CD4-positive, alpha-beta memory T cell (primary cell): Measurements from ENCODE around the gene PLXNA1. TPM values are rescaled to one million over a fixed set of nuclear protein-coding genes. Genes with fewer than 3 reads are reported as not detected.

Experiments used
- CTCF ChIA-PET: fragments of 350-600 bp; sonication (Branson Sonifier 250); formaldehyde crosslinking; loops from one replicate; lab custom pipeline; 2021; ENCODE audit warnings: inconsistent platforms; ENCODE audit not compliant: partially characterized antibody; lab: Charles Lee
- POLR2A ChIA-PET: fragments of 350-600 bp; sonication (Branson Sonifier 250); formaldehyde crosslinking; loops from one replicate; lab custom pipeline; 2021; ENCODE audit not compliant: partially characterized antibody; lab: Charles Lee
- DNase-seq, 5 donors: peaks; one replicate each; pipeline versions ENCODE4 v3.0.0 to v3.0.0-alpha.2; 2020 to 2022; ENCODE audit warnings: mixed read lengths in 1 of 5
- H3K27ac ChIP-seq: one replicate; pipeline ENCODE4 v1.7.0; 2013; ENCODE audit warnings: low read depth, low read length
- H3K27me3 ChIP-seq: 2 replicates; pipeline ENCODE4 v1.7.0; 2013; ENCODE audit warnings: mild to moderate bottlenecking, low read length, moderate library complexity; ENCODE audit not compliant: insufficient read depth
- H3K36me3 ChIP-seq: 2 replicates; pipeline ENCODE4 v1.7.0; 2013; ENCODE audit warnings: mild to moderate bottlenecking, low read length, moderate library complexity; ENCODE audit not compliant: insufficient read depth
- H3K4me1 ChIP-seq: 2 replicates; pipeline ENCODE4 v1.7.0; 2013; ENCODE audit warnings: mild to moderate bottlenecking, low read length, moderate library complexity; ENCODE audit not compliant: insufficient read depth
- H3K4me3 ChIP-seq, 2 donors: one replicate each; pipeline ENCODE4 v1.7.0; 2013; ENCODE audit warnings: low read length in 2 of 2, mild to moderate bottlenecking in 1 of 2
- H3K9me3 ChIP-seq, 2 donors: one replicate each; pipeline ENCODE4 v1.7.0; 2013; ENCODE audit warnings: low read length in 2 of 2, control low read depth in 1 of 2; ENCODE audit not compliant: control insufficient read depth in 1 of 2
- H3K27ac Mint-ChIP-seq, 7 donors: one replicate each; pipeline ENCODE4 v1.8.0; 2020 to 2021; ENCODE audit warnings: mixed read lengths in 7 of 7, mild to moderate bottlenecking in 6 of 7, inconsistent platforms in 3 of 7, moderate library complexity in 3 of 7
- H3K27me3 Mint-ChIP-seq, 2 donors: one replicate each; pipeline ENCODE4 v1.8.0; 2020 to 2021; ENCODE audit warnings: mixed read lengths in 2 of 2
- H3K36me3 Mint-ChIP-seq, 2 donors: one replicate each; pipeline ENCODE4 v1.8.0; 2020 to 2021; ENCODE audit warnings: mixed read lengths in 2 of 2, inconsistent platforms in 1 of 2, mild to moderate bottlenecking in 1 of 2
- H3K4me1 Mint-ChIP-seq, 4 donors: one replicate each; pipeline ENCODE4 v1.8.0; 2020 to 2021; ENCODE audit warnings: mixed read lengths in 4 of 4, mild to moderate bottlenecking in 1 of 4
- H3K4me3 Mint-ChIP-seq, 8 donors: one replicate each; pipeline ENCODE4 v1.8.0; 2020 to 2021; ENCODE audit warnings: mixed read lengths in 8 of 8, mild to moderate bottlenecking in 7 of 8, moderate library complexity in 6 of 8, inconsistent platforms in 3 of 8
- H3K9me3 Mint-ChIP-seq, 8 donors: one replicate each; pipeline ENCODE4 v1.8.0; 2020 to 2021; ENCODE audit warnings: mixed read lengths in 8 of 8, mild to moderate bottlenecking in 5 of 8, inconsistent platforms in 3 of 8, moderate library complexity in 1 of 8
- intact Hi-C: fragments of 100-400 bp; cut with micrococcal nuclease; formaldehyde crosslinking; loops from one replicate; pipeline ENCODE4 v1.15.1; 2023
- polyA plus RNA-seq, 2 donors: library from polyadenylated mRNA; unstranded; fragments of 300-500 nt; fragmentation: Illumina TruSeq; gene quantifications; one replicate each; pipeline ENCODE4 v1.2.3, GENCODE V29; 2021
- total RNA-seq, 2 experiments: library from RNA; stranded (reverse); gene quantifications; one replicate each; pipeline ENCODE4 v1.2.3, GENCODE V29; 2021

Gene PLXNA1
- total and polyA plus RNA-seq, 4 experiments from 2014 or later: 0.34 to 21.3 (median 10.2) TPM

DNA sequence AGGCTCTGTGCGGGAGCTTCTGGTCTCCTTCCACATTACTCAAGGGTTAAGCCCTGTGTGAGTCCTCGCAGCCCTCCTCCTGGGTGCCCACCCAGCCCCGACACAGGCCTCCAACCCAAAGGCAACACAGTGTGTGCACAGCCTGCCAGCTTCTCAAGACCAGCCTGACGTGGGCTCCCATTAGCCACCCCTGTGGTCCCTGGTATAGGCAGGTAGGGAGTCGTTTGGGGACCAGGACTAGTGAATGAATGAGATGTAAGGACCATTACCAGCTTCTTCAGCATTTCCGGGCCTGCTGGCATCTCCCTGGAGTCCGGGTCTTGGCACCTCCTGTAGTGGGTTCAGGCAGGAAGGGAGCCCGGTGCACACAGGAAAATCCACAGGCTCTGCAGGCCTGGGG lies 20.2 kb upstream of the PLXNA1 start:
- no peaks in the 10 kb centered on the region for H3K4me1 ChIP-seq
- H3K4me3 ChIP-seq: no peak overlapping the region
- peaks cover 0 to 7% (median 0%) of the 10 kb centered on the region in 4 donors for H3K4me1 Mint-ChIP-seq
- ChIA-PET POLR2A (no interaction called here), CTCF (interaction anchor here (1.1 kb wide), 1 partner anchor 11 kb away, joined by 3 read pairs; no protein-coding TSS in a partner anchor)
- no peak overlapping the region for H3K27ac Mint-ChIP-seq
- H3K36me3 ChIP-seq: no peaks in the 10 kb centered on the region
- peaks cover 0 to 1% of the 10 kb centered on the region in 2 donors for H3K27me3 Mint-ChIP-seq
- H3K27me3 ChIP-seq: no peaks in the 10 kb centered on the region
- intact Hi-C loops: no loop called here
- H3K4me3 Mint-ChIP-seq: no peak overlapping the region
- no peak overlapping the region for H3K27ac ChIP-seq
- H3K9me3 ChIP-seq: no peaks in the 10 kb centered on the region
- no peaks in the 10 kb centered on the region for H3K9me3 Mint-ChIP-seq
- no peak for DNase-seq
- peaks cover 0 to 1% of the 10 kb centered on the region in 2 donors for H3K36me3 Mint-ChIP-seq

DNA sequence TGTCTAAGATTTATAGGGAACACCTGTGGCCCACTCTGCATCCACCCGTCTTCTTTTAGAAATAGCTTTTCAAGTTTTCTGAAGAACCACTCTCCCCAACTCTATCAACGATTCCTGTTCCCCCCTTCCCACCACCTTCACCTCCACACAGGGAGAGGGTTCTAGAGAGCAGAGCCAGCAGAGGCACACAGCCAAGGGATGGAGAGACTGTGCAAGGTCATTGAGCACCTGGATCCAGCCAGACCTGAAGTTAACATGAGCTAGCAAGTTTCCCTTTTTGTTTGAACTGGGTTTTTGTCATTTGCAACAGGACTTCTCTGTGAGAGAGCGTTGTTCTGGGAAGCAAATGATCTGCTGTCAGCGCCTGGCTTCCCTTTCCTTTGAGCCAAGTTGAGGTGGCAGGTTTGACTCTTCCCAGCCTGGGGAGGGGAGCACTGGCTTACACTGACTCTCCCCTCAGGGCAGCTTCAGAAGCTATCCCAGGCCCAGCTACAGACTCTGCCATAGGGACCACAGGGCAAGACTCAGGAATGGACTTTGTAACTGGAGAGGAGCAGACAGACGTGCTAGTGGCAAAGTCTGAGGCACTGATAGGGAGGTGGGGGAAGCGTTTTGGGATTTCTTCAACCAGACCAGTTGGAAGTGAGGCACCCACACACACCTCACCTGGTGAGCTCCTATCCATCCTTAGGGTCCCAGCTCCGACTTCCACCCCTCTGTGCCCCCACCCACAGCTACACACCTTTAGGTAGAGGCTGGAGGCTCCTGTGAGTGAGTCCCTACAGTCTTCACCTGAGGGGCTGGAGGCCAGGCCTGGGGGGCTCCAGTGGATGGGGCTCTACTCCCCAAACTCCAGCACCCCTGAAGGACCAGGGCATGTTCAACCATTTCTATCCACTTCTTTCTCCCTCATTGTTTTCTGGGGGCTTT lies 19.4 kb upstream of the PLXNA1 start:
- peak overlapping the region in 2 of 7 donors; percentile 66 to 78 for H3K27ac Mint-ChIP-seq
- no peak for DNase-seq
- no peaks in the 10 kb centered on the region for H3K9me3 Mint-ChIP-seq
- ChIA-PET CTCF (interaction anchor here (1.1 kb wide), 1 partner anchor 12 kb away, joined by 3 read pairs; no protein-coding TSS in a partner anchor), POLR2A (no interaction called here)
- Histone ChIP-seq H3K4me1 (no peaks in the 10 kb centered on the region), H3K27me3 (no peaks in the 10 kb centered on the region), H3K27ac (no peak overlapping the region), H3K4me3 (no peak overlapping the region), H3K9me3 (no peaks in the 10 kb centered on the region), H3K36me3 (no peaks in the 10 kb centered on the region)
- peaks cover 0 to 1% of the 10 kb centered on the region in 2 donors for H3K27me3 Mint-ChIP-seq
- intact Hi-C loops: no loop called here
- peaks cover 0 to 1% of the 10 kb centered on the region in 2 donors for H3K36me3 Mint-ChIP-seq
- no peak overlapping the region for H3K4me3 Mint-ChIP-seq
- peaks cover 0 to 4% (median 0%) of the 10 kb centered on the region in 4 donors for H3K4me1 Mint-ChIP-seq

DNA sequence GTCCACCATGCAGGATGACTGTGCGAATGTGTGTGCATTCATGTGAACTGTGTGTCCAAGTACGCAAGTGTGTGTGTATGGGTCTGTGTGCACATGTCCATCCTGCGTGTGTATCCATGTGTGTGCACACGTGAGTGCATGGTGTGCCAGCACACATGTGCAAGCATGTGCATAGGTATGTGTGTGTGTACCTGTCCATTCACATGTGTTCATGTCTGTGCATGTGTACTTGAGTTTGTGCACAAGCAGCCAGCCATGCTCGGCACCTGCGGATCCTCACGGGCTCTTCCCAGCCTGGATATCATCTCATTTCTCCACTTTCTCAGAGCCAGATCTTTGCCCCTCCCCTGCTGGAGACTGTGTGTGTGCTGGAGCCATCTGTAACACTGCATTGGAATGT lies 18.7 kb upstream of the PLXNA1 start:
- intact Hi-C loops: no loop called here
- no peaks in the 10 kb centered on the region for H3K36me3 ChIP-seq
- ChIA-PET POLR2A (no interaction called here), CTCF (no interaction called here)
- no peak overlapping the region for H3K4me3 Mint-ChIP-seq
- no peaks in the 10 kb centered on the region for H3K36me3 Mint-ChIP-seq
- no peaks in the 10 kb centered on the region for H3K27me3 ChIP-seq
- no peaks in the 10 kb centered on the region for H3K4me1 ChIP-seq
- no peak overlapping the region for H3K4me3 ChIP-seq
- H3K27ac Mint-ChIP-seq: peak overlapping the region in 1 of 7 donors; percentile 22
- no peak for DNase-seq
- no peaks in the 10 kb centered on the region for H3K9me3 ChIP-seq
- H3K27ac ChIP-seq: no peak overlapping the region
- H3K4me1 Mint-ChIP-seq: peaks cover 0 to 4% (median 0%) of the 10 kb centered on the region in 4 donors
- peaks cover 0 to 1% of the 10 kb centered on the region in 2 donors for H3K27me3 Mint-ChIP-seq
- no peaks in the 10 kb centered on the region for H3K9me3 Mint-ChIP-seq

- no peak for DNase-seq
- CTCF ChIA-PET: no interaction called here
- H3K4me1 Mint-ChIP-seq: peaks cover 0 to 4% (median 0%) of the 10 kb centered on the region in 4 donors
Measured at GRCh38 chr3:126964950-126965349, 18.0 kb upstream of the PLXNA1 start.

DNA sequence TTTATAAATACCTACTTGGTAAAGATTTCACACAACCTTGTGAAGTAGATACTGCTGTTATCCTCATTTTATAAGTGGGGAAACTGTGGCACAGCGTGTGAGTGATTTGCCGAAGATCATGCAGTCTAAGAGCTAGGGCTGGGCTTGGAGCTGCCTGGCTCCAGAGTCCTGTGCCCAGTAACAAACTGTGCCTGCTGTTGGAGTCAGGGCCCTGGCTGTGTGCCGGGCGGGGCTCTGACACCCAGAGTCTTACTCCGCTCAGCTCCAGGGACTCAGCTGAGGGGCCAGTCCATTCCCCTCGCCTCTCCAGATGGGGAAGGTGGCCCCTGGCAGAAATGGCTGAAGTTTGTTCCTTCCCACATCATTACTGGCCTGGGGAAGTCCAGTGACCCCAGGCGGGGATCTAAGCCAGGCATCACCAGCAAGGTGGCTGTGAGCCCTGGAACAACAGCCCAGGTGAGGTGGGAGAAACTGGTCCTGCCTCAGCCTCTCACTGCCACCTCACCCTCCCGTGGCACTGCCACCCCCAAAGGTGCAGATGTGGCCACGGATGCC lies 17.3 kb upstream of the PLXNA1 start:
- POLR2A ChIA-PET: no interaction called here

More at GRCh38 chr3:126964950-126965349, 18.0 kb upstream of the PLXNA1 start:
- no peaks in the 10 kb centered on the region for H3K36me3 Mint-ChIP-seq
- intact Hi-C loops: no loop called here
- POLR2A ChIA-PET: no interaction called here
- Histone ChIP-seq H3K36me3 (no peaks in the 10 kb centered on the region), H3K9me3 (no peaks in the 10 kb centered on the region), H3K27ac (no peak overlapping the region), H3K27me3 (no peaks in the 10 kb centered on the region), H3K4me3 (no peak overlapping the region), H3K4me1 (no peaks in the 10 kb centered on the region)
- H3K27me3 Mint-ChIP-seq: peaks cover 0 to 1% of the 10 kb centered on the region in 2 donors
- H3K9me3 Mint-ChIP-seq: no peaks in the 10 kb centered on the region
- no peak overlapping the region for H3K4me3 Mint-ChIP-seq
- peak overlapping the region in 1 of 7 donors; percentile 59 for H3K27ac Mint-ChIP-seq

GRCh38 chr3:126967386-126967785 lies 15.5 kb upstream of the PLXNA1 start:
- Mint-ChIP-seq H3K27ac (no peak overlapping the region), H3K9me3 (no peaks in the 10 kb centered on the region), H3K27me3 (peaks cover 0 to 5% of the 10 kb centered on the region in 2 donors), H3K36me3 (no peaks in the 10 kb centered on the region), H3K4me1 (peaks cover 0 to 4% (median 0%) of the 10 kb centered on the region in 4 donors), H3K4me3 (no peak overlapping the region)
- Histone ChIP-seq H3K4me3 (no peak overlapping the region), H3K36me3 (no peaks in the 10 kb centered on the region), H3K4me1 (no peaks in the 10 kb centered on the region), H3K27me3 (no peaks in the 10 kb centered on the region), H3K27ac (no peak overlapping the region), H3K9me3 (no peaks in the 10 kb centered on the region)
- DNase-seq: no peak
- intact Hi-C loops: no loop called here
- POLR2A ChIA-PET: no interaction called here
- CTCF ChIA-PET: interaction anchor here (1.8 kb wide), 1 partner anchor 15 kb away, joined by 6 read pairs; the partner anchor contains the start of gene PLXNA1

More for the DNA sequence above, 17.3 kb upstream of the PLXNA1 start:
- no peaks in the 10 kb centered on the region for H3K9me3 ChIP-seq
- H3K27ac ChIP-seq: no peak overlapping the region
- Mint-ChIP-seq H3K27me3 (peaks cover 0 to 4% of the 10 kb centered on the region in 2 donors), H3K27ac (no peak overlapping the region), H3K9me3 (no peaks in the 10 kb centered on the region), H3K4me1 (peaks cover 0 to 4% (median 0%) of the 10 kb centered on the region in 4 donors), H3K36me3 (no peaks in the 10 kb centered on the region), H3K4me3 (no peak overlapping the region)
- intact Hi-C loops: no loop called here
- H3K36me3 ChIP-seq: no peaks in the 10 kb centered on the region
- CTCF ChIA-PET: no interaction called here
- no peaks in the 10 kb centered on the region for H3K4me1 ChIP-seq
- no peak overlapping the region for H3K4me3 ChIP-seq
- DNase-seq: no peak
- no peaks in the 10 kb centered on the region for H3K27me3 ChIP-seq
